Ovary (tissue), 3 donors: Measurements from ENCODE around the gene DISC1.

Experiments
- EP300 ChIP-seq: sonication (generic); formaldehyde crosslinking; IDR thresholded peaks from one replicate; pipeline ENCODE4 v1.6.1; 2017; ENCODE audit warnings: antibody characterized with exemption
- POLR2A ChIP-seq: fragments of 450-650 bp; IDR thresholded peaks from one replicate; pipeline ENCODE4 v1.6.1; 2017; ENCODE audit warnings: antibody characterized with exemption, mild to moderate bottlenecking, moderate library complexity
- TF ChIP-seq, protein P1 (sequence below), 3 donors: fragments of 450-650 bp in 2 of 3; fragments of 200-600 bp in 1 of 3; IDR thresholded peaks; one replicate each; pipeline versions ENCODE4 v1.5.1 to v1.8.0; 2016 to 2022; ENCODE audit warnings: antibody characterized with exemption in 3 of 3, mild to moderate bottlenecking in 1 of 3
- donor health status: DM: no; HTN: no; CAD: no.

DNA sequence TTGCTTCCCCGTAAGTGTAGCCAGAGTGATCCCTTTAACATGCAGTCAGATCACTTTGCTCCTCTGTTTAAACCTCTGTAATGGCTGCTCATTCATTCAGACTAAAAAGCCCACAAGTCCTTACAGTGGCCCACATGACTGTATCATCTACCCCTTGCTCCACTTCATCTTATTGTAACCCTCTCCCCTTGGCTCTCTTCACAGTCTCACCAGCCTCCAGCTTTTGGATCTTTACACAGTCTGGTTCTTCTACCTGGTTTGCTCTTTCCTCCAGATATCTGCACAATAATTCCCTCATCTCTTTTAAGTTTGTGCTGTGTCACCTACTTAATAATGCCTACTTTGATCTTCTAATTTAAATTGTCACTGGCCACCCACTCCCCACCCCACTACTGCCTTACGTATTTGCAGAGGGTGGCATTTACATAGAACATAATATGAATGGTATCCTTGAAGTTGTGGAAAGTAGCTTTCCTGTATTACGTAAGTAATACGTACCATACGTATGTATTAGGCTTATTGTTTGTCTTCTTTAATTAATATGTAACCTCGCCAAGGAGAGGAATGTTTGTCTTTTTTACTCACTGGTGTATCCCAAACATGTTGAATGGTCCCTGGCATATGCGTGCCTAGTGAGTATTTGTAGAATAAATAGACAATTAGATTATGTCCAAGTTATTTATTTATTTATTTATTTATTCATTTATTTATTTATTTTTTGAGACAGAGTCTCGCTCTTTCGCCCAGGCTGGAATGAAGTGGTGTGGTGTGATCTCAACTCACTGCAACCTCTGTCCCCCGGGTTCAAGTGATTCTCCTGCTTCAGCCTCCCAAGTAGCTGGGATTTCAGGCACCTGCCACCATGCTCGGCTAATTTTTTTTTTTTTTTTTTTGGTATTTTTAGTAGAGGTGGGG is 49.5 kb upstream of the DISC1 start:
- TF ChIP-seq EP300 (no peak), POLR2A (no peak)
- TF ChIP-seq, protein P1, sequence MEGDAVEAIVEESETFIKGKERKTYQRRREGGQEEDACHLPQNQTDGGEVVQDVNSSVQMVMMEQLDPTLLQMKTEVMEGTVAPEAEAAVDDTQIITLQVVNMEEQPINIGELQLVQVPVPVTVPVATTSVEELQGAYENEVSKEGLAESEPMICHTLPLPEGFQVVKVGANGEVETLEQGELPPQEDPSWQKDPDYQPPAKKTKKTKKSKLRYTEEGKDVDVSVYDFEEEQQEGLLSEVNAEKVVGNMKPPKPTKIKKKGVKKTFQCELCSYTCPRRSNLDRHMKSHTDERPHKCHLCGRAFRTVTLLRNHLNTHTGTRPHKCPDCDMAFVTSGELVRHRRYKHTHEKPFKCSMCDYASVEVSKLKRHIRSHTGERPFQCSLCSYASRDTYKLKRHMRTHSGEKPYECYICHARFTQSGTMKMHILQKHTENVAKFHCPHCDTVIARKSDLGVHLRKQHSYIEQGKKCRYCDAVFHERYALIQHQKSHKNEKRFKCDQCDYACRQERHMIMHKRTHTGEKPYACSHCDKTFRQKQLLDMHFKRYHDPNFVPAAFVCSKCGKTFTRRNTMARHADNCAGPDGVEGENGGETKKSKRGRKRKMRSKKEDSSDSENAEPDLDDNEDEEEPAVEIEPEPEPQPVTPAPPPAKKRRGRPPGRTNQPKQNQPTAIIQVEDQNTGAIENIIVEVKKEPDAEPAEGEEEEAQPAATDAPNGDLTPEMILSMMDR (IDR thresholded peaks at IDR 0.05): no peak
